Adrenal gland (tissue), 5 donors: ENCODE results near the gene C1R.

Experiments
- POLR2A ChIP-seq, 2 donors: fragments of 450-650 bp; IDR thresholded peaks; one replicate each; pipeline ENCODE4 v1.6.1; 2017; ENCODE audit warnings: antibody characterized with exemption in 2 of 2, mild to moderate bottlenecking in 2 of 2, moderate library complexity in 1 of 2
- TF ChIP-seq, protein P1 (sequence below), 6 experiments: fragments of 450-650 bp in 4 of 6; fragments of 200-600 bp in 2 of 6; sonication (generic) in 1 of 6; IDR thresholded peaks; 1 replicate in 5 of 6; 2 replicates in 1 of 6; pipeline versions ENCODE4 v1.5.1 to v1.8.0; 2016 to 2021; ENCODE audit warnings: antibody characterized with exemption in 6 of 6, mild to moderate bottlenecking in 2 of 6, moderate library complexity in 1 of 6
- donor health status: DM: no; HTN: no; CAD: no.

DNA sequence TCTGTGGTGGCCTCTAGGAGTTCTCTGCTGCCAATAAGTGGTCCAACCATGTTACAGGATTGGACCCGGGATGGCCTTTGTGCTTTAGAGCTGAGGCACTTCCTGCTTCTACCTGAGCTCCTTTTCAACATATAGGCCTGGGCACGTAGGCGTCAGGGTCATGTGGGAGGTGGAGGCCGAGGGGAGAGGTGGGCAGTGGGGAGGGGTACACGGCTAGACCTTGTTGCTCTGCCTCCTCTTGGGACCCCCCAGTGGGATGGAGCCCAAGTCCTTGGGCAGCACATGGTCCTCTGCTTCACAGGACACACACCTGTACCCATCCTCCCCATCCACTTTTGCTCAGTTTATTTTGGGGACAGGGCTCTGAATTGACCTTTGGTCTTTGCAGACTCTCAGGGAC lies 29.1 kb upstream of the C1R start:
- TF ChIP-seq, protein P1, sequence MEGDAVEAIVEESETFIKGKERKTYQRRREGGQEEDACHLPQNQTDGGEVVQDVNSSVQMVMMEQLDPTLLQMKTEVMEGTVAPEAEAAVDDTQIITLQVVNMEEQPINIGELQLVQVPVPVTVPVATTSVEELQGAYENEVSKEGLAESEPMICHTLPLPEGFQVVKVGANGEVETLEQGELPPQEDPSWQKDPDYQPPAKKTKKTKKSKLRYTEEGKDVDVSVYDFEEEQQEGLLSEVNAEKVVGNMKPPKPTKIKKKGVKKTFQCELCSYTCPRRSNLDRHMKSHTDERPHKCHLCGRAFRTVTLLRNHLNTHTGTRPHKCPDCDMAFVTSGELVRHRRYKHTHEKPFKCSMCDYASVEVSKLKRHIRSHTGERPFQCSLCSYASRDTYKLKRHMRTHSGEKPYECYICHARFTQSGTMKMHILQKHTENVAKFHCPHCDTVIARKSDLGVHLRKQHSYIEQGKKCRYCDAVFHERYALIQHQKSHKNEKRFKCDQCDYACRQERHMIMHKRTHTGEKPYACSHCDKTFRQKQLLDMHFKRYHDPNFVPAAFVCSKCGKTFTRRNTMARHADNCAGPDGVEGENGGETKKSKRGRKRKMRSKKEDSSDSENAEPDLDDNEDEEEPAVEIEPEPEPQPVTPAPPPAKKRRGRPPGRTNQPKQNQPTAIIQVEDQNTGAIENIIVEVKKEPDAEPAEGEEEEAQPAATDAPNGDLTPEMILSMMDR (IDR thresholded peaks at IDR 0.05): no peak
- TF ChIP-seq POLR2A (IDR thresholded peaks at IDR 0.05): no peak
